Hematopoietic multipotent progenitor cell treated with erythropoietin and hydrocortisone succinate and interleukin-3 and kit ligand, for 17 days (in vitro differentiated cells): ENCODE results near the gene TPBGL.
A peak's percentile ranks its signal among the peaks of the same experiment; 100 is the strongest.
"Not testable (repeated sequence)": the region's sequence is repeated elsewhere in the genome, so short reads cannot be mapped to it uniquely, and the experiment has no call there.

Experiments
- DNase-seq: peaks from one replicate; pipeline ENCODE4 v3.0.0-alpha.2; 2015; ENCODE audit warnings: low spot score

The TPBGL gene

DNA sequence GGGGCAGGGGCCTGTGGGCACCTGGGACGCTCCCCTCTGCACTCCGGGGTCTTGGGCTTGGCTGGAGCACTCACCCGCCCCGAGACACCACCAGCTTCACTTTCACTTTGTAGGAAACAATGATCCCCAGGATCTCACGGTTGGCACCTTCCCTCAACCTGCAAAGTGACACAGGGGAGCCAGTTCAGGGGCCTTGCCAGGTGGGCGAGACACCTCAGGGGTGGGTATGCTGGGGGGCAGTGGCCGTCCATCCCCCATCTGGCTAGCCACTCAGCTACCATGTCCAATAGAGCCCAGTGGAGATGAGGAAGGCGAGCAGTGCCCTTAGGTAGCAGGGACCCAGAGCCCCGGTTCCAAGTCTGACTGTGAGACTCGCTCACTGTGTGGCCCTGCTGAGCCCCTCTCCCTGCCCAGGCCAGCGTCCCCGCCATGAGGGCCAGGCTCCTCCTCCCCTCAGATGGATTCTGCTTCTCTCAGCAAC lies 32.3 kb downstream of the TPBGL start:
- DNase-seq, result no peak

DNA sequence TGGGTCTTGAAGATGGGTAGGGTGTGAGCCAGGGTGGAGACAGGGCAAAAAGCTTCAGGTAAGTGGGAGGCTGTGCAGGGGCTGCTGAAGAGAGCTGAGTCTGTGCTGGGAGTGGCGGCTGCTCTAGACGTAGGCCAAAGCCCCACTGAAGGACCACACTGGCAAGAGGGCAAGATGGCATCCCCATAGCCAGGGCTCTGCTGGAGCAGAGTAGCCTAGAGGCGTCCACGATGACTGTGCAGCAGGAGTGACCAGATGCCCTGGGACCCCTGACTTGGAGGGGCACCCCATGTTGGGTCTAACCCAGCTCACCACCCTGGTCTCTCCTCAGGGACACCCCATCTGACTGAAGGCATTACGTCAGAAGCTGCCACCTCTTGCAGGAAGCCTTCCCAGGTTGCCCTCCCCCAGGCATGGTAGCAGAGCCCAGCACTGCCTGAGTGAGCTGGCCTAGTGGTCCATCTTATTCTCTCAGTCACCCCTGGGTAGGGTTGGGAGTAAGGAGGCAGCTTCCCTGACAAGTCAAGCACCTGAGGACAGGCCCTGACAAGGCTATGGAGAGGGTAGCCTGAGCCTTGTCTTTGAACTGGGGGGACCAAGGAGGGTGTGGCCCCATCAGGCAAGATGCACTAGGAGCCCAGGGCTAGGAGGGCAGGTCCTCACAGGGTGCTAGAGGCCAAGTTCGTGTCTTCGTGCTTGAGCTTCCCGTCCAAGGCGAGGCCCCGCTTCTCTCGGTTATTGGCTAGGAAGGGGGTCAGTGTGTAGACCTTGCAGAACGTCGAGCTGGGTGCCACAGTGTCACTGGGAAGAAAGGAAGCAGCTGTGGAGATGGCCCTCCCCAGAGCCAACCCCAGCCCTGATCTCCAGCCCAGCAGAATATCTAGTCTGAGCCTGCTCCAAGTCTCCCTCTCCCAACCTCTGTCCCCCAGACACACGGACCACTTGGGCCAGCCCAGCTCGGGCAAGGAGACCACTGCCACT lies 33.1 kb downstream of the TPBGL start:
- no peak for DNase-seq

DNA sequence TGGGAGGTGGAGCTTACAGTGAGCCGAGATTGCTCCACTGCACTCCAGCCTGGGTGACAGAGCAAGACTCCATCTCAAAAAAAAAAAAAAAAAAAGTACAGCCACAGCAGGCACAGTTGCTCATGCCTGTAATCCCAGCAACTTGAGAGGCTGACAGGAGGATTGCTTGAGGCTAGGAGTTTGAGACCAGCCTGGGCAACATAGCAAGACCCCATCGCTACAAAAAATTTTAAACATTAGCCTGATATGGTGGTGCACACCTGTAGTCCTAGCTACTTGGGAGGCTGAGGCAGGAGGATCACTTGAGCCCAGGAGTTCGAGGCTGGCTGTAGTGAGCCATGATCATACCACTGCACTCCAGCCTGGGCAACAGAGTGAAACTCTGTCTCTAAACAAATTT lies 34.1 kb downstream of the TPBGL start:
- not testable (repeated sequence) for DNase-seq

DNA sequence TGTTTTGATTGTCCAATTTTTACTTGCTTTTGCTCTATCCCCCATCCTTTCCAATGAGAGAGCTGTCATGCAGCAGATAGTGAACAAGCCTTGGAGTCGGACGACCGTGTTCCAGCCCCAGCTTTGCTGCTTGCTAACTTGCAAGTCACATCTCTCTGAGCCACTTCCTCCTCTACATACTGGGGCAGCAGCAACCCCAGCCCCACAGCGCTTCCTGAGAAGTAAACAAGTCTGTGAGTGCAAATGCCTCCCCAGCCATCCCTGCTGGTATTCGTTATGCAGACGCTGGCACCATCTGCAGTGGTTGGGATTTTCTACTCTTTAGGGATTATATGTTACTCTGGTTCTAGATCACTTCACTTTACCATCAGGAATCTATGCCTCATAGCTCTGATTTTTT lies 35.0 kb downstream of the TPBGL start:
- no peak for DNase-seq

DNA sequence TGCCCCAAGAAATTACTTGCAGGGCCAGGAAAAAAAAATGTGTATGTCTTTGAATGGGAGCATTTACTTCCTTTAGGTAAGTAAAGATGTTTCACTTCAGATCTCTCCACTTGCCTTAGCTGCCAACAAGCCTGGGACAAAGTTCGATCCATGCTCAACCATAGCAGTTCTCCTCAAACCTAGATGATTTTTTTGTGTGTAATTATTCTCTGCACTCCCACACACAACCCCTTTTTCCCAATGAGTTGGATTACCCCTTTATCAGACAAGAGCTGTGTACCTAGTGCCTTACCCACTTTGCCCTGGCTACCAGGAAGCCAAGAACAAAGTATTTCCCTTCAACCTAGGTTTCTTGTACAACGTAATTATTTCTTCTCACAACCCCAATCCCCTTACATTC lies 35.6 kb downstream of the TPBGL start:
- no peak for DNase-seq

DNA sequence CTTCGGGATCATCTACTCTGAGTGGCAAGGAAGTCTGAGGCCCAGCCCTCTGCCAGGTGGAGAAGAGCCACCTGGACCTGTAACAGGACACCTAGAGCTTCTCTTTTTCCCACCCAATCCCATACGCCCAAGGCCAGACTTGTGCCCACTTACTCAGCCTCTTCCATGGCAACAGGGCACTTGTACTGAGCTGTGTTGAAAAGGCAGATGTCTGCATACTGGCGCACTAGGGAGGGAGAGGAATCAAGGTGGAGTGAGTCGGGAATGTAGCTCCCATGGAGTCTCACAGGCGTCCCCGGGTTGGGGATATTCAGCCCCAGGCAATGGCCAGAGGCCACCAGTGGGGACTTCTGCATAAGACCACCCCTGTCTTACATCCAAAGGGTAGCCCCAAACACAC lies 36.1 kb downstream of the TPBGL start:
- DNase-seq, result no peak

DNA sequence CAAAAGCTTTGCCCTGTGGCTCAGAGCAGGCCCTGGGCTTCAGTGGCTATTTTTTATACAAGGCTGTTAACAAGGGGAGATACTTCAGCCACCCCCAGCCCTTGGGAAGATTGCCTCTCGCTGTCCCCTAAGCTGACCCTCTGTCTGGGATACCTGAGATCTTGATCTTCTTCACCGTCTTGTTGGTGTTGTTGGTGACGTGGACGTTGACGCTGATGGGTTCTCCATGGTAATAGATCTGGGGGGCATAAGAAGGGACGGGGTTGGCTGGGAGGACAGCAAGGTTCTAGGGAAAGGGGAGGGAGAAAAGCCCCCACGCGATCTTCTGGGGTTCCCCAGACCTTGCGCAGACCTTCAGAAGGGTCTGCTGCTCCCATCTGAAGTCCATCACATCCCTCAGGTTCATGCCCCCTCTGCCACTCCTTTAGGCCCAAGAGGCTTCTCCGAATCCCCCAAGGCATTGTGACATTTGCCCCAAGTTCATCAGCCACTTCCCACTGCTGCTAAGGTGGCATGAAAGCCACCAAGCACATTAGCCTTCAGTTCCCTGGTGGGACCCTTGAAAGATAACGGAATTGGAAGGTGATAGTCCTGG lies 36.7 kb downstream of the TPBGL start:
- DNase-seq, result no peak

DNA sequence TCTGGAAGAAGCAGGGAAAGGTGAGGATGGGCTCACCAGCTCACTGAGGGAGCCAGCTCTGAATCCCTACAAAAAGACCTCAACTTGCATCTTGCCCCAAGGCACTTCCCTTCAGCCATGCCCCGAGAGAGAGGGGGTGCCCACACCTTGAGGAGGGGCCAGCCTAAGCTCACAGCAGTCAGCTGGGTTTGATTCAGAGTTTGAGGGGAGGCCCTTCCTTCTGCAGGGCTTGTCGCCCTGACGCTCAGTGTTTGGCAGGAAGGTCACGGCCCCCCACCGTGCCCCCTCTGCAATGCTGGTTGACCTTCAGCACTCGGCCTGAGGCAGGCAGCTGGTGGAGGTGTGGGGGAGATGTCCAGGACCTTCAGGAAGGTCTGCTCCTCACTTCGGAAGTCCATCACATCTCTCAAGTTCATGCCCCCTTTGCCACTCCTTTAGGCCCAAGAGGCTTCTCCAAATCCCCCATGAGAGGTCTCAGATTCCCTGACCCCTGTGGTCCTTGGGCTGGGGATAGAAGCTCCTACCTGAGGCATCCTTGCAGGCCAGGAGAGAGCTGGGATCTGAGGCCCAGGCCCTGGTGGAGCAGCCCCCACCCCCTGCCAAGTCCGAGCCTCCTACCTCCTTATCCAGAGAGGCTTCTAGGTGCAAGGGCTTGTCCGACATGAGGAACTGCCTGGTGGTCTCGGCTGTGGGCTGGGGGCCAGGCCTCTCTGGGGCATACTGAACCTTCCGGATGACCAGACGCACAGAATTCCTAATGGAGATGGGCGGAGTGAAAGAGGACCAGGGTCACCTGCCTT lies 37.6 kb downstream of the TPBGL start:
- no peak for DNase-seq

DNA sequence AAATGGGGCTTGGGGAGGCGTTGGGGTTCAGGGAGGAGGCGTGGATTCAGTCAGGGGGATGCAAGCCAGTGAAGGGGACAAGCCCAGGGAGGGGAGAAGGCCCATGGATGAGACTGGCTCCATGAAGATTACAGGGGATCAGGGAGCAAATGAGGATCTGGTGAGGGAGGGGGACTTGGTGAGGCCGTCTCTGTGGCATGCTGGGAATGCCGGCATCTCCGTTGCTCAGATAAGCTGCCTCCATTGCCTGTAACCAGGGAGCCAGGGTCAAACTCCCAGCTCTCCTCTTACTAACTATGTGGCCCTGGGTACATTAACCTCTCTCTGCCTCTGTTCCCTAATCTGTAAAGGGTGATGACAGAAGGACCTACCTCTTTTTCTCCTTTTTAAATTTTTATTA lies 38.7 kb downstream of the TPBGL start:
- no peak for DNase-seq

DNA sequence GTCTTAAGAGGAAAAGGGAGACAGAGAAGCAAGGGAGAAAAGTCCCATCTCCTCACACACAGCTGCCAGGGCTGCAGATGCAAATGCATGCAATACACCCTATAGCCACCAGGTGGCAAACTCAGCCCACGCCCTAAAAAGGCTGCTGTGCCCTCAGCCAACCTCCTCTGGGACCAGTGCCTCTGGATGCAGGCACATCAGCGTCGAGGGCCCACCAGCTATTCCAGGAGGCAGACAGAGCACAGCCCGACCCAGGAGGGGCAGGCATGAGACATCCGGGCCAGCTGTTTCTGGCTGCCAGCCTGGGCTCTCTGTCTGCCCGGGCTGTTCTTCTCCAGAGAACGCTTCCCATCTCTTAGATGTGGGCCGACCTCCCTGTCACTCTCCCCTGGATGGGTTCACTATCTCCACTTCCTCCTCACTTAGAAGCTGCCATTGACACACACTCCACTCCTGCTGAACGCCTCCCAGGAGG lies 39.7 kb downstream of the TPBGL start:
- peak; percentile 81 for DNase-seq

DNA sequence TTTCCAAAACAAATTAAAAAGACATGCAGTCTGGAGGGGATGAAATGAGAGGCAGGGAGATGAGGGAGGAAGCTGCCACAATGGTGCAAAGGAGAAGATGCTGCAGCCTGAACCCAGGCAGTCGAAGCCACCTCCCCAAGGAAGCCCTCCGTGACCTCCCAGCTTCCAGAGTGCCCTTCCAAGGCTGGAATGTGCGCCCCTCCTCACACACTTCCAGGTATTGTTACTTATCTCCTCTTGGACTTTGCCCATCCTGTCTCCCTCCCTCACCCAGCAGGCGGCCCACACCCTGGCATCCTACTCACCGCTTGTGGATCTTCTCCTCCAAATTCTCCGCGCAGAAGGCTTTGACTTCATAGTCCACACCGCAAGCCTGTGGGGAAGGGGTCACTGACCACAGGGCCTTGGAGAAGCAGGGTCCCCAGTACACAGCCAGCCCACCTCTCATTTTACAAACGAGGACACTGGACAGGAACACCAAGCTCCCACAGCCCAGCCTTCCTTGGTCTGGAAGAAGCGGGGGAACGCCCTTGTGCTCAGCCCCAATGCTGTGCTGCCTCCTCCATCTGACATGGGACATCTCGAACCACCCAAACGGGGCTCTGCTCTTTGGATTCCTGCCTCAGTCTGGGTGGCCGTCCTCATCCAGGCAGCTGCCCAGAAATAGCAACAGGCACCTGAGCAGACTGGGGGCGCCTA lies 40.3 kb downstream of the TPBGL start:
- no peak for DNase-seq

DNA sequence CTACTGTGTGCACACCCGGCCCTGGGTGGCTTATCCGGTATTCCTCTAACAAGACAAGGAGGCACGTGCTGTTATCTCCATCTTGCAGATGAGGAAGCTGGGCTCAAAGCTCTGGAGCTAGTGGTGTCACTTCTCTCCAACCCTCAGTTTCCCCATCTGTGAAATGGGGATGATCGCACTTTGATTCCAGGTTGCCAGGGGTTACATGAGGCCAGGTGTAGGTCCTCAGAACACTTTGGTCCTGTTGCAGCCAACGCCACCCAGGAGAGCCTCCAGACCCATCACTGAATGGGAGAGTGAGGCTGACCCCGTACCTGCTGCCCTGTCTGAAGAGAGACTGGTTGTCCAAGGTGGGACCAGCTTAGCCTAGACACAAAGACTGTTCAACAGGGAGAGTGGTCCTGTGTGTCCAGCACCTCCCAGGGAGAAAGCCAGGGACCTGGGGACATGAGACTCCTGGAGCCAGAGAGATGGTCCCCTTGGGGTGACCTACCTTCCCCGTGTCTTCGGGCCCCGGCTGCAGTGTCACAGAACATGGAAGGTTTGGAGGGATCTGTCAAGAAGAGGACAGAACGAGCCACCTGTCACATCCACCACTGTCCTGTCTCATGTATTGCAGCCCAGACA lies 41.0 kb downstream of the TPBGL start:
- no peak for DNase-seq

DNA sequence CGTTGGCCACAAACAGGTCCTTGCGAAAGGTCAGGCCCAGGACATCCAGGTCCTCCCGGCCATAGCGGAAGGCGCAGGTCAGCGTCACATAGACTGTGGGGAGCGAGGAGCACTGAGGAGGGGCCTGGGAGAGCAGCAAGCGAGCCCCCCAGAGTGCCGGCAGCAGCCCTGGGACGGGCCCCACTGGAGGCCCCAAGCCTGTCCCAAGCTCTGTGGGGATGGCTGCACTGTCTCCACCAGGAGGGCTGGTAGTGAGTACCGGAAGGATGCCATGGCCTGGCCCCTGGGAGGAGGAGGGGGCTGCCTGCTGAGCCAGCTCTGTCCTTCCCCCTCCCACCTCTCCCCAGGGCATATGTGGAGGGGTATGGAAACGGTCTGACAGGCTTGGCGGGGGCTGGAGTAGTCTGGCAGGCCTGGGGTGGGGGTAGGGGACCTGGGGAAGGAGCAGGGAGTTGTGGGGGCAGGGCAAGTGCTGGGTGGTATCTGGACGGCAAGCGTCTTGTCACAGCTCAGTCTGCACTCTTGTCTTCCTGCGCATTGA lies 42.9 kb downstream of the TPBGL start:
- no peak for DNase-seq

DNA sequence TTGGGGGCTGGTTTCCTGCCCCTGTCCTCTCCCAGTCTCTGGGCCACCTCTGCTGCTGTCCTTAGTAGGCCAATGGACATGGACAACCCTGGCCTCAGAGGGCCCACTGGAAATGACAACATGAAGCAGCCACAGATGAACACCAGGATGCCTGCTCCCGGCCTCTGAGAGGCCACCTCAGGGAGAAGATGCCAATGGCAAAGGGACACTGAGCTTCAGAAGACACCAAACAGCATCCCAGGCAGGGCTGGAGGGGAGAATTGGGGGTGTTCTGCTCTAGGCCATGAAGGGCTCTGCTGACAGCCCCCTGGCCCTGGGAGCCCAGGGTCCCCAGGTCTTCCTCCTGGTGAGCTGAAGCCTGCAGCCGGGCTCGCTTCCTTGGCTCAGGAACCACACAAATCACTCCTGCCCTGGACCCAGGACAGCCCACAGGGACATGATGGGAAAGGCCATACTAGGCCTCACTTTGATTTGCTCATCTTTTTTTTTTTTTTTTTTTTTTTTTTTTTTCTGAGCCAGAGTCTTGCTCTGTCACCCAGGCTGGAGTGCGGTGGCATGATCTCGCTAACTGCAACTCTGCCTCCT lies 45.3 kb downstream of the TPBGL start:
- DNase-seq, result no peak

DNA sequence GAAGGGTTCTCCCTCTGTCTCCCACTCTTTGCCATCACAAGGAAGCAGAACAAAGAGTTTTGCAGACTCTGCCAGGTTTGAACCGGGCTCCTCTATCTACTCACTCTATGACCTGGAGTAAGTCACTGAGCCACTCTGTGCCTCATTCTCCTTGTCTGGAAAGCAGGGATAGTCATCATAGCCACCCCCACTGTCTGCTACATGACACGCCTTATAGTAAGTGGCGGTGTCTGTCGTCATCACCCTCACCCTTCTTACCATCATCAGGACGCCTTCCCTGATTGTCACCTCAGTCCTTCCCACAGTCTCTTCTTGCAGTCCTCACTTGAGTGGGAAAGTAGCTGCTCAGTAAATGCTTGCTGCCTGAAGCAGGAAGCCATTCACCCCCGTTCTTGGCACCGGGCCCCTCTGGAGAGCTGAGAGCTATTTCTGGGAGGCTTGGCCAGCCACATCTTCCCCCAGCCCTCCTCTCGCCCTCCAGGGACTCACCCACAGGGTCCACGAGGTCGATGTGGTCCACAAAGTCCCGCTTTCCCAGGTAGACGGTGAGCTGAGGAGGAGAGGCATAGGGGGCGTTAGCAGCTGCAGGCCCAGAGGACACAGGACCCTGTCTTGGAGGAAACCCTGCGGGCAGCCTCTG lies 46.4 kb downstream of the TPBGL start:
- DNase-seq, result no peak

DNA sequence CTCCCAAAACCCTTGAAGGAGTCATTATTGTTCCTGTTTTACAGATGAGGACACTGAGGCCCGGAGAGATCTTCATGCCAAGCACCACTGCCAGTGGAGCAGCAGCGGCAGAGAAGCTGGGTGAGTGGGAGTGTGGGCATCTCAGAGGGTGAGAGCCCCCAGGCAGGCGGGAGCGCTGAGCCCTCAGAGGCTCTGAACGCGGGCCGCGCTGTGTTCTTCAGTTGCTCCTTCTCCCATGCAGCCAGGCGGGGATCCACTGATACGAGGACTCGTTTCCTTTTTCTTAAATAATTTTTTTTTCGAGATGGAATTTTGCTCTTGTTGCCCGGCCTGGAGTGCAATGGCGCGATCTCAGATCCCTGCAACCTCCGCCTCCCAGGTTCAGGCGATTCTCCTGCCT lies 47.0 kb downstream of the TPBGL start:
- DNase-seq, result no peak

DNA sequence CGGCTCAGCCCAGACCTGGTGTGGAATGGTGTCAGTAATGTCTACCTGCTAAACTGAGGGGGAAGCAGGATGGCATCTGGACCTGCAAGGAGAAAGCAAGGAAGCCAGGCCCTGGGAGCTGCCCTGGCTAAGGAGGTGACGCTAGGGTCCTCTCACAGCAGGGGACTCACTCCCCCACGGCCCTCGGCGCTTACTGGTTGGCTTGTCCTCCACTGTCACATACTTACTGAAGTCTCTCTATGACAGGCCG lies 48.9 kb downstream of the TPBGL start:
- DNase-seq, result no peak

DNA sequence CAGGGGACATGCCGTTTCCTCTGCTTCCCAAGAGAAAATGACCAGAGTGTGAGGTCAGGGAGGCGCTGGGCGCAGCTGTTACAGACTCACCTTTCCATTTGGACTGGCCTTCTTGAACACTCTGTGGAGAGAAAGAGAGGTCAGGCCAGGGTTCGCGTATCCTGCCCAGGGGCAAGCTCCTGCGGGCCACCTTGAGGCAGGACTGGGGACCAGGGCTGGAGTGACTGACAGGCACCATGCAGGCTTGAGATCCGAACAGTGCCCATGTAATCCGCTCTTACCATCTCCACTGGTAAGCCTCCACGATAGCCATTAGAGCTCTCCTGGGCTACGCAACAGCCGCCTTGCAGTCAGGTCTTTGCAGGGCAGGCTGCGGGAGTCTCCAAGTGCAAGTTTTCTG lies 49.3 kb downstream of the TPBGL start:
- DNase-seq, result no peak

DNA sequence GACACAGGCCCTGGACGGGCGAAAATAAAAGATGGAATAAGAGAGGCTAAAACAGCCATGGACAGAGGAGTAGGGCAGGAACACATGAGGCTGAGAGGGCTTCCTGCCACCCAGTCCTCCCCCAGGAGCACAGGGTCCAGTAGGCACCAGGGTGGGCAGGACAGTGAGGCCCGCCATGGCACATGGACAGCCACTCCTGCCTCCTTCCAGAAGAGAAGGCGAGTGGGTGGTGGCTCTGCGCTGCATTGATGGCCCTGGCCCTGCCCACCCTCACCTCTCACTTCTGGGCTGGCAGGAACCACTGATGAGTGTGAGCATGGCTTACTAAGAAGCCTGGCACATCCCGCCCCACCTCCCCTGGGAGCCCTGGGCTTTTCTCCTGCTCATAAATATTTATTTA lies 51.2 kb downstream of the TPBGL start:
- DNase-seq, result no peak

DNA sequence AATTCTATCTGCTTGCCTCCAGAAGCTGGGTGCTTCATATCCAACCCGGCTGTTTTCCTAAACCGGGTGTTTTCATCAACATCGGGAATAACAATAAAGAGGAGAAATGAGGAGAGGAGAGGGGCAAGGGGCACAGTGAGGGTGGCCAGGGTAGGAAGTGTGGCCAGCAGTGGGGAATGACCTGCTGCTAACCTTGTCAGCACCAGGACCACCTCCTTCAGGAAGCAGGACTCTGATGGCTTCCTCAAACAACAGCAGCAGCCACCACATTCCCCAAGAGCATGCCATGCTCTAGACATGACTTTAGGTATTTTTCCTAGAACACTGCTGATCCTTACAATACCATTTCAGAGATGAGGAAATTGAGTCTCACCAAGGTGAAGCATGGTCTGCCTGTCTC lies 52.4 kb downstream of the TPBGL start:
- no peak for DNase-seq
